ENCODE results near the gene RFTN1.

- no peak for TF ChIP-seq CTCF (conservative IDR thresholded peaks at IDR 0.05; ENCODE audit: low read depth in 2 of 2)
- TF ChIP-seq EZH2phosphoT487 (IDR thresholded peaks at IDR 0.05; ENCODE audit: unreplicated experiment): no peak
- TF ChIP-seq EZH2 (IDR thresholded peaks at IDR 0.05; ENCODE audit: low read depth, unreplicated experiment): no peak
- no peak for TF ChIP-seq REST (IDR thresholded peaks at IDR 0.05; ENCODE audit: unreplicated experiment)
- TF ChIP-seq ZNF331 (CRISPR knock-in tag; IDR thresholded peaks at IDR 0.05; ENCODE audit: low read depth): no peak
- TF ChIP-seq ZNF114 (CRISPR knock-in tag; IDR thresholded peaks at IDR 0.05): no peak
- TF ChIP-seq POLR2AphosphoS5 (IDR thresholded peaks at IDR 0.05; ENCODE audit: low read depth): no peak
- TF ChIP-seq CREB1 (CRISPR knock-in tag; IDR thresholded peaks at IDR 0.05; ENCODE audit: low read depth): no peak
- TF ChIP-seq JUNB (IDR thresholded peaks at IDR 0.05; ENCODE audit: unreplicated experiment): no peak
- TF ChIP-seq NANOG (IDR thresholded peaks at IDR 0.05; ENCODE audit: borderline replicate concordance): no peak
- no peak for TF ChIP-seq ZNF462 (CRISPR knock-in tag; IDR thresholded peaks at IDR 0.05)
- TF ChIP-seq ETS1 (IDR thresholded peaks at IDR 0.05): no peak
- TF ChIP-seq STAT1 (IDR thresholded peaks at IDR 0.05; ENCODE audit: unreplicated experiment): no peak
Measured at GRCh38 chr3:16498130-16498890, 15.2 kb downstream of the RFTN1 start.

All from GM23338 (cell line).